HG03095 (cell line): ENCODE results near the gene PRR3.

Experiments
- ATAC-seq: cut with Tn5 transposase; IDR thresholded peaks from one replicate; pipeline ENCODE4 v1.9.1; 2021; ENCODE audit warnings: moderate library complexity; ENCODE audit not compliant: unreplicated experiment

PRR3 gene

DNA sequence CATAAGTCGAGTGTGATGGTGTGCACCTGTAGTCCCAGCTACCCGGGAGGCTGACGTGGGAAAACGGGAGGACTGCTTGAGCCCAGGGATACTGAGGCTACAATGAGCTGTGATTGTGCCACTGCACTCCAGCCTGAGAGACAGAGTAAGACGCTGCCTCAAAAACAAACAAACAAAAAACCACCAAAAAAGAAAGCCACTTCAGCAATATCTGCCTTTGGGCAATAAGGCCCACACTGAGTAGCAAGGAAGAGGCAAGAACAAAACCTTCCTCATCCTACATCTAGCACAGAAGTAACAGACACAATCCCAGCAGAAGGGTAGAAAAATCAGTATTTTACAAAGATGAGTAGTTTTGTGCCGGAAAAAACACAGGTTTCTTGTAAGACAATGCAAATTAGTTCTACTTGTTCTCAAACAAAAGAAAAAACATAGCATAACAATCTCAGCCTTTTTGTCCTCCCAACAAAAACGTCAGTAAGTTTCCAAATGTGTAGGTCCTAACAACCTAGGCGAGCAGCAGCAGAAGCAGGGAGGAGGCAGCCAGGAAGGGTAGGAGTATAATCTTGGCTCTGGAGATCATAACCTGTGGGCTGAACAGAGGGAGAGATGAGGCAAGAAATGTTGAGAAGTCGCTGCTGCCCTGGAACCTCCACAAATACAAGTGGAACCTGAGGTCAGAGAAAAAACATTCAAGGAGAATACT is 54.2 kb downstream of the PRR3 start:
- ATAC-seq = no peak

DNA sequence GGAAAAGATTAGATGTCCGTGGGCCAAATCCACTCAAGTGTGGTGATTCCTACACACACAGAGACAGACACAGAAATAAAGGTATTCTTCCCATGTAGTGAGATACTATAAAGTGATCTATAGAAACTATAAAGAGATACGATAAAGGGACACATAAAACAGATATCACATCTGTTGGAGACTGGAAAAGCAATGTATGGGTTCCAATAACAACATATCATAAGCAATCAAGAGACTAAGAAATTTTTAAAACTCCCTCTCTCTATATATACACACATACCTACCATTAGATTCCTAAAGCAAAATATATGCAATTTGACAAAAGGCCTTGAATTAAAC is 54.7 kb downstream of the PRR3 start:
- ATAC-seq = no peak

DNA sequence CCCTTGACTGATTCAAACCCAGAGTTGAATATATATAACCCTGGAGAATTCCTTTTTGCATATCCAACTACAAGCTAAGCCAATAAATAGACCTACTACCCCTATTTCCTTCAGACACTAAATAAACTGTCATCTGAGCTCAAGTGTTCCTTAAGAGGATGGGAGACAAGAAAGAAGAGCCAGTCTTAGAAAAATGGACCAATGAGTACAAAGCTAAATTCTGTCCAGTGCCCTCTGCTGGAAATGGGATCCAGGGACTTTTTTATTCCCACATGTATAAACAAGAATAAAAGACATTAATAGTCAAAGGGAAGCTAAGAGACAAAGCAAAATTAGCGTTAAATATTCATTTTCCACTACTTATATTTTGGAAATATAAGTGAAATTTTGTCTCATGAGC is 55.1 kb downstream of the PRR3 start:
- ATAC-seq = no peak

DNA sequence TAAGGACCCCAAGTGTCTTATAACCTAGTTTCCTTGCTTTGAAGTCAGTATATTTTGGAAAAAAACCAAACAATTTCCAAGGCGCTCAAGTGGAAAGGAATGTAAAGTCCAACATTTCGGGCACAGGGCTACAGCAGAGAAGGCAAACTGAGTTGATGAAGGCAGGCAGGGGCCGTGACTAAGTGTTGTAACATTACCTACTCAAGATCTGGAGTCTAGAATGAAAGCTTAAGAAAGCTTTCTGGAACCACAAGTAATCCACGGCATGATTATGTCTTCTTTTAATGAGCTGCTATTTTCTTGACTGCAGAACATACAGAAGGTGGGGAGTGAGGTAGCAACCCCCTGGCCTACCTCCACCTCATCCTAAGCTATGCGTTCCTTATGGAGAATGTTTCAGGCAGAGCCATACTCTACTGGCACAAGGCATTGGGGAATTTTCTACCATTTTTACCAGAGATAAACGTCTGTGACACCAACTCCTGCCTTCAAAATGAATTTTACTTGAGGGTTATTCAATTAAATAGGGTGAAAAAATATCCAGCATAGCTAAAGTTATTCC is 55.7 kb downstream of the PRR3 start:
- no peak for ATAC-seq
